GM19463 (cell line): ENCODE measurements around the gene DTD1.

Source experiments
- ATAC-seq: cut with Tn5 transposase; IDR thresholded peaks from one replicate; pipeline ENCODE4 v1.9.1; 2021; ENCODE audit warnings: mild to moderate bottlenecking, moderate library complexity; ENCODE audit not compliant: unreplicated experiment

The DTD1 gene

GRCh38 chr20:18614244-18614643 is 26.4 kb downstream of the DTD1 start:
- no peak for ATAC-seq

- no peak for ATAC-seq
Measured at GRCh38 chr20:18615020-18615650, 27.3 kb downstream of the DTD1 start.

GRCh38 chr20:18621004-18621403 is 33.1 kb downstream of the DTD1 start:
- ATAC-seq, result no peak

GRCh38 chr20:18623156-18623910 is 35.5 kb downstream of the DTD1 start:
- no peak for ATAC-seq

GRCh38 chr20:18624948-18625347 is 37.1 kb downstream of the DTD1 start:
- no peak for ATAC-seq

- no peak for ATAC-seq
Measured at GRCh38 chr20:18625907-18626655, 38.2 kb downstream of the DTD1 start.

- no peak for ATAC-seq
Measured at GRCh38 chr20:18628330-18628920, 40.6 kb downstream of the DTD1 start.

GRCh38 chr20:18632196-18632789 is 44.4 kb downstream of the DTD1 start:
- ATAC-seq, result peak; percentile 91

- no peak for ATAC-seq
Measured at GRCh38 chr20:18633411-18633810, 45.6 kb downstream of the DTD1 start.

GRCh38 chr20:18634501-18634900 is 46.6 kb downstream of the DTD1 start:
- no peak for ATAC-seq

GRCh38 chr20:18635380-18635779 is 47.5 kb downstream of the DTD1 start:
- ATAC-seq, result no peak

GRCh38 chr20:18637224-18637623 is 49.4 kb downstream of the DTD1 start:
- ATAC-seq, result no peak

- no peak for ATAC-seq
Measured at GRCh38 chr20:18638768-18639167, 50.9 kb downstream of the DTD1 start.

- ATAC-seq, result no peak
Measured at GRCh38 chr20:18639501-18639979, 51.7 kb downstream of the DTD1 start.

- no peak for ATAC-seq
Measured at GRCh38 chr20:18645196-18645745, 57.4 kb downstream of the DTD1 start.

GRCh38 chr20:18645851-18646250 is 58.0 kb downstream of the DTD1 start:
- no peak for ATAC-seq

GRCh38 chr20:18647777-18648176 is 59.9 kb downstream of the DTD1 start:
- ATAC-seq, result no peak

GRCh38 chr20:18650224-18650623 is 62.4 kb downstream of the DTD1 start:
- no peak for ATAC-seq

- no peak for ATAC-seq
Measured at GRCh38 chr20:18653736-18654447, 66.0 kb downstream of the DTD1 start.

- ATAC-seq, result no peak
Measured at GRCh38 chr20:18654448-18654773, 66.6 kb downstream of the DTD1 start.
